ENCODE measurements around the gene SCN10A. TPM values are rescaled to one million over a fixed set of nuclear protein-coding genes. Genes with fewer than 3 reads are reported as not detected.

The SCN10A gene
- total and polyA plus RNA-seq, 9 of the 15 experiments (the other 6 are each of a cell fraction or from before 2014, with no cell fraction given), result not detected

DNA sequence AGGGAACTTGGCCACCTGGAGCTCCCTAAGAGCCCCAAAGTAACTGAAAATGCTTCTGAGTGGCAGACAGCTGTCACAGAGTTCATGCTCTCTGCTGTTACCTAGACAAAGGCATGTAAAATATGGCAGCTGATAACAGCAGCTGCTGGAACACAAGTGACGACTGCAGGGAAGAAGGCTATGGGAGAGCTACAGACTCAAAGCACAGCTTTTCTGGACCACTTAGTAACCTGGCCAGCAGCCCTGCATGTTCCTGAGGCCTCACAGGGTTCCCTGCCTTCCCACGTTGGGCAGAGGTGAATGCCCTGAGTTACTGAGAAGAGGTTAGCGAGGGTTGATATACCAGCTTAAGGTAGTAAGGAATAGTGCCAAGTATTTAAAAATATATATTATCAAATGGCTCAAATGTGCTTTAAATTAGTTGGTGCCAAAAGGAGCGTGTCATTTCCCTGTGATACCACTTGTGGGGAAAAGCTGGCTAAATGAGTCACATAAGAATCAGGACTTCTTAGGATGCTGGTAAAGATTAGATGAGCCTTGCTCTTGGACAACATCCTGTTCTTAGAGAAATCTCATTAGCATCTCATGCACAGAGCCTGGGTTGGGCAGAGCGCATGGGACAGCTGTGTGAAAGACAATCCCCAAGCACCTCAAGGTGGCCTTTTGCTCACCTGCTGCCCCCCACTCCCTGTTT is 90.1 kb downstream of the SCN10A start (continued):
- peak in 1 of 2 experiments; percentile 72; a peak in 1 of 4 replicates for TF ChIP-seq TEAD1 (CRISPR knock-in tag; IDR thresholded peaks at IDR 0.05)
- no peak for TF ChIP-seq THAP7 (CRISPR knock-in tag; IDR thresholded peaks at IDR 0.05)
- TF ChIP-seq DNMT1 (IDR thresholded peaks at IDR 0.05), result no peak
- TF ChIP-seq, protein P1, sequence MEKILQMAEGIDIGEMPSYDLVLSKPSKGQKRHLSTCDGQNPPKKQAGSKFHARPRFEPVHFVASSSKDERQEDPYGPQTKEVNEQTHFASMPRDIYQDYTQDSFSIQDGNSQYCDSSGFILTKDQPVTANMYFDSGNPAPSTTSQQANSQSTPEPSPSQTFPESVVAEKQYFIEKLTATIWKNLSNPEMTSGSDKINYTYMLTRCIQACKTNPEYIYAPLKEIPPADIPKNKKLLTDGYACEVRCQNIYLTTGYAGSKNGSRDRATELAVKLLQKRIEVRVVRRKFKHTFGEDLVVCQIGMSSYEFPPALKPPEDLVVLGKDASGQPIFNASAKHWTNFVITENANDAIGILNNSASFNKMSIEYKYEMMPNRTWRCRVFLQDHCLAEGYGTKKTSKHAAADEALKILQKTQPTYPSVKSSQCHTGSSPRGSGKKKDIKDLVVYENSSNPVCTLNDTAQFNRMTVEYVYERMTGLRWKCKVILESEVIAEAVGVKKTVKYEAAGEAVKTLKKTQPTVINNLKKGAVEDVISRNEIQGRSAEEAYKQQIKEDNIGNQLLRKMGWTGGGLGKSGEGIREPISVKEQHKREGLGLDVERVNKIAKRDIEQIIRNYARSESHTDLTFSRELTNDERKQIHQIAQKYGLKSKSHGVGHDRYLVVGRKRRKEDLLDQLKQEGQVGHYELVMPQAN (IDR thresholded peaks at IDR 0.05; ENCODE audit: borderline replicate concordance), result peak; percentile 77; the same call in 1 of the 2 replicates
- TF ChIP-seq RBM15 (IDR thresholded peaks at IDR 0.05; ENCODE audit: insufficient read depth, low read length), result no peak

- Histone ChIP-seq H3K9me1 (ENCODE audit: control insufficient read depth, insufficient read depth, low read length) (no peaks in the 10 kb centered on the region), H2AFZ (ENCODE audit: low read depth, low read length) (no peak overlapping the region), H3K27ac (ENCODE audit: extremely low read depth, low read depth, low read length) (no peak overlapping the region; the same call in 2 of the 3 replicates), H3K9ac (ENCODE audit: insufficient read depth in 1 of 2, low read depth in 2 of 2, low read length in 2 of 2) (no peak overlapping the region), H3K9me3 (replicated peaks; ENCODE audit: control insufficient read depth, insufficient read depth, low read depth, low read length) (no peaks in the 10 kb centered on the region), H3K79me2 (ENCODE audit: control insufficient read depth, insufficient read depth, low read length) (no peaks in the 10 kb centered on the region), H3K4me2 (ENCODE audit: insufficient read depth, low read length) (no peak overlapping the region), H3K27me3 (ENCODE audit: control insufficient read depth in 2 of 2, insufficient read depth in 2 of 2, low read length in 2 of 2) (peaks cover 8 to 37% of the 10 kb centered on the region in 2 experiments; a peak in 2 of 5 replicates), H3K4me3 (no peak overlapping the region), H4K20me1 (replicated peaks; ENCODE audit: control insufficient read depth, insufficient read depth, low read length) (0 out of 2 replicates have a peak, but pooled peaks cover 4% of the 10 kb centered on the region), H3K36me3 (ENCODE audit: control insufficient read depth, insufficient read depth, low read length) (no peaks in the 10 kb centered on the region), H3K4me1 (replicated peaks in 1 of 2; ENCODE audit: control insufficient read depth in 2 of 2, insufficient read depth in 2 of 2, low read length in 2 of 2) (peaks cover 28 to 32% of the 10 kb centered on the region in 2 experiments)
- no peak for DNase-seq (ENCODE audit: extremely low read depth in 1 of 4, low spot score in 3 of 4)
- POLR2A ChIA-PET, result interaction anchor here (1.0 to 1.4 kb wide), 2 partner anchors 9 to 10 kb away, joined by 6 to 8 read pairs; no protein-coding TSS in a partner anchor
- intact Hi-C loops (cut with micrococcal nuclease), result no loop called here
- BruUV-seq (replicated peaks), result no TSS peak
- ATAC-seq, result peak; percentile 68
- in situ Hi-C loops (cut with MboI), result no loop called here
- FAIRE-seq, result no peak
- CTCF ChIA-PET (ENCODE audit: low intra/inter-chr PET ratio), result no interaction called here
- WGBS (ENCODE audit: insufficient coverage, low coverage, missing lambda C conversion rate), result 7% methylated on average over 2 of the region's 2 CpGs
- TF ChIP-seq HIVEP1 (CRISPR knock-in tag; IDR thresholded peaks at IDR 0.05) (no peak), NFATC3 (IDR thresholded peaks at IDR 0.05) (no peak), TRIM28 (IDR thresholded peaks at IDR 0.05) (no peak), E2F4 (CRISPR knock-in tag; IDR thresholded peaks at IDR 0.05; ENCODE audit: low read depth) (no peak), TOE1 (IDR thresholded peaks at IDR 0.05; ENCODE audit: borderline replicate concordance) (no peak), TOE1 (CRISPR knock-in tag; IDR thresholded peaks at IDR 0.05; ENCODE audit: borderline replicate concordance, low read depth) (no peak), HNRNPUL1 (IDR thresholded peaks at IDR 0.05; ENCODE audit: low read length) (no peak), FOSL1 (tag; conservative IDR thresholded peaks at IDR 0.05) (peak; percentile 58), KAT7 (CRISPR knock-in tag; IDR thresholded peaks at IDR 0.05; ENCODE audit: borderline replicate concordance) (no peak), MBD2 (IDR thresholded peaks at IDR 0.05; ENCODE audit: borderline replicate concordance, low read depth) (no peak)
Observed at GRCh38 chr3:38724392-38724736, 91.7 kb downstream of the SCN10A start.
